Muscle layer of duodenum (tissue), 2 donors: Measurements from ENCODE around the gene SORCS2.

Experiments
- H3K27ac ChIP-seq: one replicate; pipeline ENCODE4 v1.7.0; 2013; ENCODE audit warnings: mild to moderate bottlenecking, low read length
- H3K27me3 ChIP-seq: one replicate; pipeline ENCODE4 v1.7.0; 2013; ENCODE audit warnings: low read depth, mild to moderate bottlenecking, control low read depth, low read length
- H3K36me3 ChIP-seq, 2 donors: one replicate each; pipeline ENCODE4 v1.7.0; 2013; ENCODE audit warnings: low read length in 2 of 2, control low read depth in 1 of 2, mild to moderate bottlenecking in 1 of 2; ENCODE audit not compliant: insufficient read depth in 2 of 2, control insufficient read depth in 1 of 2
- H3K4me1 ChIP-seq, 2 donors: one replicate each; pipeline ENCODE4 v1.7.0; 2013; ENCODE audit warnings: low read length in 2 of 2, mild to moderate bottlenecking in 2 of 2, control low read depth in 1 of 2, moderate library complexity in 1 of 2; ENCODE audit not compliant: insufficient read depth in 2 of 2, control insufficient read depth in 1 of 2
- H3K4me3 ChIP-seq, 2 donors: one replicate each; pipeline ENCODE4 v1.7.0; 2013; ENCODE audit warnings: low read length in 2 of 2, low read depth in 1 of 2, mild to moderate bottlenecking in 1 of 2
- H3K9me3 ChIP-seq, 2 donors: one replicate each; pipeline ENCODE4 v1.7.0; 2013; ENCODE audit warnings: low read length in 2 of 2, control low read depth in 1 of 2, mild to moderate bottlenecking in 1 of 2; ENCODE audit not compliant: control insufficient read depth in 1 of 2
- donor health status: healthy.

Gene SORCS2

GRCh38 chr4:7430965-7431695 is 238.8 kb downstream of the SORCS2 start:
- Histone ChIP-seq H3K4me3 (no peak overlapping the region), H3K27me3 (no peaks in the 10 kb centered on the region), H3K4me1 (no peaks in the 10 kb centered on the region), H3K9me3 (no peaks in the 10 kb centered on the region), H3K36me3 (no peaks in the 10 kb centered on the region), H3K27ac (no peak overlapping the region)

- no peak overlapping the region for H3K27ac ChIP-seq
These were observed 239.6 kb downstream of the SORCS2 start for GRCh38 chr4:7431696-7432530.

GRCh38 chr4:7432531-7433375 is 240.4 kb downstream of the SORCS2 start:
- Histone ChIP-seq H3K27me3 (no peaks in the 10 kb centered on the region), H3K27ac (no peak overlapping the region), H3K4me1 (no peaks in the 10 kb centered on the region), H3K9me3 (no peaks in the 10 kb centered on the region), H3K36me3 (no peaks in the 10 kb centered on the region), H3K4me3 (no peak overlapping the region)

More at GRCh38 chr4:7431696-7432530, 239.6 kb downstream of the SORCS2 start:
- no peaks in the 10 kb centered on the region for H3K36me3 ChIP-seq
- H3K27me3 ChIP-seq: no peaks in the 10 kb centered on the region
- no peaks in the 10 kb centered on the region for H3K9me3 ChIP-seq
- no peaks in the 10 kb centered on the region for H3K4me1 ChIP-seq
- no peak overlapping the region for H3K4me3 ChIP-seq

- Histone ChIP-seq H3K9me3 (no peaks in the 10 kb centered on the region), H3K36me3 (no peaks in the 10 kb centered on the region), H3K4me1 (no peaks in the 10 kb centered on the region), H3K27me3 (no peaks in the 10 kb centered on the region), H3K27ac (no peak overlapping the region), H3K4me3 (no peak overlapping the region)
These were observed 241.2 kb downstream of the SORCS2 start for GRCh38 chr4:7433376-7434140.

- Histone ChIP-seq H3K27ac (no peak overlapping the region), H3K4me3 (no peak overlapping the region), H3K27me3 (no peaks in the 10 kb centered on the region), H3K9me3 (no peaks in the 10 kb centered on the region), H3K4me1 (no peaks in the 10 kb centered on the region), H3K36me3 (no peaks in the 10 kb centered on the region)
These were observed 241.9 kb downstream of the SORCS2 start for GRCh38 chr4:7434141-7434765.

GRCh38 chr4:7434766-7435150 is 242.4 kb downstream of the SORCS2 start, which contains the start of gene PSAPL1:
PSAPL1 (minus strand) TSS chr4:7434930; CDS start chr4:7434879, 51 bp downstream.
- Histone ChIP-seq H3K36me3 (no peaks in the 10 kb centered on the region), H3K4me3 (no peak within 1 kb of the TSS), H3K9me3 (no peaks in the 10 kb centered on the region), H3K4me1 (no peaks in the 10 kb centered on the region), H3K27me3 (no peaks in the 10 kb centered on the region), H3K27ac (no peak within 1 kb of the TSS)

GRCh38 chr4:7435471-7436061 is 243.2 kb downstream of the SORCS2 start:
- Histone ChIP-seq H3K4me1 (no peaks in the 10 kb centered on the region), H3K9me3 (no peaks in the 10 kb centered on the region), H3K36me3 (no peaks in the 10 kb centered on the region), H3K27me3 (no peaks in the 10 kb centered on the region), H3K27ac (no peak overlapping the region), H3K4me3 (no peak overlapping the region)

GRCh38 chr4:7436256-7436655 is 243.9 kb downstream of the SORCS2 start:
- H3K36me3 ChIP-seq: no peaks in the 10 kb centered on the region
- H3K27ac ChIP-seq: no peak overlapping the region

GRCh38 chr4:7439699-7440098 is 247.4 kb downstream of the SORCS2 start:
- no peak overlapping the region for H3K4me3 ChIP-seq
- H3K27me3 ChIP-seq: no peaks in the 10 kb centered on the region

More at GRCh38 chr4:7436256-7436655, 243.9 kb downstream of the SORCS2 start:
- H3K9me3 ChIP-seq: no peaks in the 10 kb centered on the region
- H3K27me3 ChIP-seq: no peaks in the 10 kb centered on the region
- no peaks in the 10 kb centered on the region for H3K4me1 ChIP-seq
- no peak overlapping the region for H3K4me3 ChIP-seq

GRCh38 chr4:7441201-7441600 is 248.9 kb downstream of the SORCS2 start:
- no peak overlapping the region for H3K4me3 ChIP-seq
- no peaks in the 10 kb centered on the region for H3K4me1 ChIP-seq
- no peaks in the 10 kb centered on the region for H3K9me3 ChIP-seq
- no peaks in the 10 kb centered on the region for H3K36me3 ChIP-seq
- no peaks in the 10 kb centered on the region for H3K27me3 ChIP-seq
- no peak overlapping the region for H3K27ac ChIP-seq

More at GRCh38 chr4:7439699-7440098, 247.4 kb downstream of the SORCS2 start:
- Histone ChIP-seq H3K27ac (no peak overlapping the region), H3K9me3 (no peaks in the 10 kb centered on the region), H3K4me1 (no peaks in the 10 kb centered on the region), H3K36me3 (no peaks in the 10 kb centered on the region)
